Activated T-helper 2 cell treated with anti-CD3 and anti-CD28 coated beads, Interferon-gamma antibody, Interleukin-2, Interleukin-4, amounts not matched to agents 10 μg/mL and 5 μg/mL and 100 μg/mL, durations not matched to agents 14 hours and 24 hours and 36 hours (primary cell): Measurements from ENCODE around the gene SLC39A7. TPM values are rescaled to one million over a fixed set of nuclear protein-coding genes. Genes with fewer than 3 reads are reported as not detected.
"Not testable (repeated sequence)": the region's sequence is repeated elsewhere in the genome, so short reads cannot be mapped to it uniquely, and the experiment has no call there.

Source experiments
- DNase-seq: peaks from one replicate; pipeline ENCODE4 v3.0.0; 2021; ENCODE audit warnings: low spot score
- H3K27ac Mint-ChIP-seq: one replicate; pipeline ENCODE4 v1.8.0; 2021; ENCODE audit warnings: mixed read lengths
- H3K27me3 Mint-ChIP-seq: one replicate; pipeline ENCODE4 v1.8.0; 2021; ENCODE audit warnings: low read depth, mixed read lengths
- H3K36me3 Mint-ChIP-seq: one replicate; pipeline ENCODE4 v1.8.0; 2021; ENCODE audit warnings: low read depth, mixed read lengths
- H3K4me1 Mint-ChIP-seq: one replicate; pipeline ENCODE4 v1.8.0; 2021; ENCODE audit warnings: low read depth, mixed read lengths
- H3K4me3 Mint-ChIP-seq: one replicate; pipeline ENCODE4 v1.8.0; 2021; ENCODE audit warnings: low read depth, mild to moderate bottlenecking, moderate library complexity, mixed read lengths
- H3K9me3 Mint-ChIP-seq: one replicate; pipeline ENCODE4 v1.8.0; 2021; ENCODE audit warnings: mixed read lengths
- intact Hi-C: fragments of 100-400 bp; cut with micrococcal nuclease; formaldehyde crosslinking; loops from one replicate; pipeline ENCODE4 v1.15.1; 2023
- total RNA-seq: library from RNA; stranded (reverse); gene quantifications from 2 replicates; pipeline ENCODE4 v1.2.3, GENCODE V29; 2022

Gene SLC39A7
- total RNA-seq, 1 donor from 2014 or later, result 63.8 TPM

- Mint-ChIP-seq H3K4me3 (no peak overlapping the region), H3K27me3 (peaks cover 38% of the 10 kb centered on the region), H3K9me3 (no peaks in the 10 kb centered on the region), H3K27ac (no peak overlapping the region), H3K36me3 (peaks cover 28% of the 10 kb centered on the region), H3K4me1 (peaks cover 16% of the 10 kb centered on the region)
- DNase-seq, result no peak
- intact Hi-C loops, result no loop called here
These were observed 14.8 kb downstream of the SLC39A7 start for GRCh38 chr6:33215271-33216116.

GRCh38 chr6:33216117-33216649 is 15.5 kb downstream of the SLC39A7 start:
- H3K4me1 Mint-ChIP-seq, result peaks cover 16% of the 10 kb centered on the region
- no peak overlapping the region for H3K27ac Mint-ChIP-seq
- no peak for DNase-seq
- intact Hi-C loops, result no loop called here
- peaks cover 40% of the 10 kb centered on the region for H3K27me3 Mint-ChIP-seq
- peaks cover 22% of the 10 kb centered on the region for H3K36me3 Mint-ChIP-seq
- no peak overlapping the region for H3K4me3 Mint-ChIP-seq
- H3K9me3 Mint-ChIP-seq, result no peaks in the 10 kb centered on the region

GRCh38 chr6:33217246-33217645 is 16.6 kb downstream of the SLC39A7 start:
- no peaks in the 10 kb centered on the region for H3K9me3 Mint-ChIP-seq
- intact Hi-C loops, result no loop called here
- H3K36me3 Mint-ChIP-seq, result peaks cover 13% of the 10 kb centered on the region
- peaks cover 45% of the 10 kb centered on the region for H3K27me3 Mint-ChIP-seq
- no peak overlapping the region for H3K4me3 Mint-ChIP-seq
- peaks cover 16% of the 10 kb centered on the region for H3K4me1 Mint-ChIP-seq
- DNase-seq, result no peak
- H3K27ac Mint-ChIP-seq, result no peak overlapping the region

- Mint-ChIP-seq H3K27ac (no peak overlapping the region), H3K4me1 (peaks cover 13% of the 10 kb centered on the region), H3K4me3 (no peak overlapping the region), H3K36me3 (peaks cover 8% of the 10 kb centered on the region), H3K9me3 (no peaks in the 10 kb centered on the region), H3K27me3 (peaks cover 45% of the 10 kb centered on the region)
- no peak for DNase-seq
- intact Hi-C loops, result no loop called here
These were observed 17.0 kb downstream of the SLC39A7 start for GRCh38 chr6:33217681-33218080.

GRCh38 chr6:33226503-33227120 is 25.9 kb downstream of the SLC39A7 start:
- intact Hi-C loops, H3K9me3 Mint-ChIP-seq, H3K36me3 Mint-ChIP-seq, H3K27ac Mint-ChIP-seq, DNase-seq, H3K4me3 Mint-ChIP-seq, H3K4me1 Mint-ChIP-seq: not testable (repeated sequence)
- peaks cover 45% of the 10 kb centered on the region for H3K27me3 Mint-ChIP-seq

GRCh38 chr6:33235221-33235634 is 34.6 kb downstream of the SLC39A7 start:
- H3K9me3 Mint-ChIP-seq, result no peaks in the 10 kb centered on the region
- H3K4me1 Mint-ChIP-seq, result peaks cover 2% of the 10 kb centered on the region
- intact Hi-C loops, result no loop called here
- no peaks in the 10 kb centered on the region for H3K36me3 Mint-ChIP-seq
- no peak overlapping the region for H3K27ac Mint-ChIP-seq
- no peak overlapping the region for H3K4me3 Mint-ChIP-seq
- H3K27me3 Mint-ChIP-seq, result peaks cover 43% of the 10 kb centered on the region
- no peak for DNase-seq

GRCh38 chr6:33236328-33236727 is 35.7 kb downstream of the SLC39A7 start:
- Mint-ChIP-seq H3K4me3 (no peak overlapping the region), H3K27ac (no peak overlapping the region), H3K36me3 (no peaks in the 10 kb centered on the region), H3K4me1 (peaks cover 4% of the 10 kb centered on the region), H3K27me3 (peaks cover 43% of the 10 kb centered on the region), H3K9me3 (no peaks in the 10 kb centered on the region)
- DNase-seq, result no peak
- intact Hi-C loops, result no loop called here

- Mint-ChIP-seq H3K36me3 (no peaks in the 10 kb centered on the region), H3K4me3 (no peak overlapping the region), H3K27ac (no peak overlapping the region), H3K9me3 (no peaks in the 10 kb centered on the region), H3K4me1 (peaks cover 6% of the 10 kb centered on the region), H3K27me3 (peaks cover 39% of the 10 kb centered on the region)
- intact Hi-C loops, result no loop called here
- DNase-seq, result no peak
These were observed 36.2 kb downstream of the SLC39A7 start for GRCh38 chr6:33236852-33237251.

- Mint-ChIP-seq H3K36me3 (no peaks in the 10 kb centered on the region), H3K4me3 (no peak overlapping the region), H3K4me1 (peaks cover 12% of the 10 kb centered on the region), H3K9me3 (no peaks in the 10 kb centered on the region), H3K27ac (no peak overlapping the region), H3K27me3 (peaks cover 37% of the 10 kb centered on the region)
- intact Hi-C loops, result no loop called here
- no peak for DNase-seq
These were observed 37.1 kb downstream of the SLC39A7 start for GRCh38 chr6:33237741-33238140.

GRCh38 chr6:33241968-33242367 is 41.3 kb downstream of the SLC39A7 start:
- intact Hi-C loops, result no loop called here
- DNase-seq, result no peak
- peak overlapping the region; percentile 28 for H3K27ac Mint-ChIP-seq
- peaks cover 13% of the 10 kb centered on the region for H3K4me1 Mint-ChIP-seq
- peaks cover 17% of the 10 kb centered on the region for H3K27me3 Mint-ChIP-seq
- H3K9me3 Mint-ChIP-seq, result no peaks in the 10 kb centered on the region
- H3K4me3 Mint-ChIP-seq, result no peak overlapping the region
- no peaks in the 10 kb centered on the region for H3K36me3 Mint-ChIP-seq

GRCh38 chr6:33243476-33243875 is 42.8 kb downstream of the SLC39A7 start:
- Mint-ChIP-seq H3K27me3 (peaks cover 15% of the 10 kb centered on the region), H3K4me1 (peaks cover 15% of the 10 kb centered on the region), H3K36me3 (no peaks in the 10 kb centered on the region), H3K4me3 (no peak overlapping the region), H3K27ac (no peak overlapping the region), H3K9me3 (no peaks in the 10 kb centered on the region)
- DNase-seq, result no peak
- intact Hi-C loops, result no loop called here

GRCh38 chr6:33247977-33248642 is 47.4 kb downstream of the SLC39A7 start:
- Mint-ChIP-seq H3K4me1 (peaks cover 34% of the 10 kb centered on the region), H3K27ac (peak overlapping the region; percentile 87), H3K4me3 (peak overlapping the region; percentile 88), H3K27me3 (peaks cover 3% of the 10 kb centered on the region), H3K36me3 (peaks cover 33% of the 10 kb centered on the region), H3K9me3 (no peaks in the 10 kb centered on the region)
- intact Hi-C loops, result loop anchor here (1.0 to 2.0 kb wide), 3 partner anchors 65 to 129 kb away; no protein-coding TSS in a partner anchor
- peak; percentile 87 for DNase-seq

GRCh38 chr6:33248643-33248931 is 47.9 kb downstream of the SLC39A7 start:
- Mint-ChIP-seq H3K27ac (peak overlapping the region; percentile 87), H3K36me3 (peaks cover 33% of the 10 kb centered on the region), H3K4me1 (peaks cover 32% of the 10 kb centered on the region), H3K9me3 (no peaks in the 10 kb centered on the region), H3K4me3 (peak overlapping the region; percentile 88), H3K27me3 (no peaks in the 10 kb centered on the region)
- DNase-seq, result no peak
- intact Hi-C loops, result loop anchor here (1.0 to 2.0 kb wide), 3 partner anchors 64 to 129 kb away; no protein-coding TSS in a partner anchor
